Activated CD4-positive, CD25-positive, alpha-beta regulatory T cell treated with anti-CD3 and anti-CD28 coated beads, Interleukin-2, amount 50 U/mL, for 16 hours (primary cell): ENCODE measurements around the gene RBMY1F.
"Not testable (repeated sequence)": the region's sequence is repeated elsewhere in the genome, so short reads cannot be mapped to it uniquely, and the experiment has no call there.

Source experiments
- DNase-seq: peaks from one replicate; pipeline ENCODE4 v3.0.0-alpha.2; 2020; ENCODE audit warnings: low read depth, low spot score

Gene RBMY1F

GRCh38 chrY:22182823-22183222, at the start of gene RBMY1F:
Gene RBMY1F, minus strand, starts transcription at chrY:22182923. Its CDS starts 1,954 bp downstream, at chrY:22180969.
- DNase-seq = not testable (repeated sequence)

DNA sequence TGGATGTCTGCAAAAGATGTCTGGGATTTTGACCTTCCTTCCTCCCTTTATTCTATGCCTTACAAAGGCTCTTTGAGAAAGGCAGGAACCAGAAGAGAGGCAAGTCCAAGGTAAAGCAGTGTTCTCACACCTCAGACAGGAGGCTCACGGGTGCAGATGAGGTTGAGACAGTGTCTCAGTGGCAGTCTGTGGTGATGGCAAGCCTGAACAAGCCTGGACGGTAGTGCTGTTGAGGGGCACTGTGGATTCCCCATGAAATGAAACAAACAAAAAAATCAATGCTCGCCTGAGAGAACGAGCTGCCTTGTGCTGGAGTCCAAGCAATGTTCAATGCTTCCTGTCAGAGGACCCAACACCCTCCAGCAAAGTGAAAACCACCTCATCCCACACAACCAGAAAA, 31.6 kb downstream of the RBMY1F start:
- not testable (repeated sequence) for DNase-seq

- DNase-seq = not testable (repeated sequence)
These were observed 41.6 kb downstream of the RBMY1F start for GRCh38 chrY:22141011-22141695.

GRCh38 chrY:22134719-22135118, 48.0 kb downstream of the RBMY1F start:
- DNase-seq = not testable (repeated sequence)

DNA sequence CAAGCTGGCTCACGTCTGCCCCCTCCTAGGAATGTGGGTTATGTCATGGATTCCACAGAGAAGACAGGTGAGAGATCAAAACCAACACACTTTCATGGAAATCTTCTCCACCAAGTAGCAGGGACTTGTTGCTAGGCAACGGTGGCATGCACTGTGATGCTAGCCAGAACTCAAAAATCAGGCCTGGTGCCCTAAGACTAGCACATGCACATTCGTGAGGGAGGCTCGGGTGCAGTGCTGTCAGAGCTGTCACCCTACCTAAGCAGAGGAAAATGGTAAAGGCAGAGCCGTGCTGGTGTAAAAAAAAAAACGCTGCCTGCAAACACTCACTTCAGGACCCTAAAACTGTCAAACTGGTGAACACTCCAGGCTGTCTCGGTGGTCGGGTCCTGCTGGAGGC, 52.2 kb downstream of the RBMY1F start:
- not testable (repeated sequence) for DNase-seq
